Duodenal mucosa (tissue), 2 donors: Measurements from ENCODE around the gene MTG1.
A peak's percentile ranks its signal among the peaks of the same experiment; 100 is the strongest.

Source experiments
- H3K27ac ChIP-seq: one replicate; pipeline ENCODE4 v1.7.0; 2013; ENCODE audit warnings: low read depth, low read length
- H3K27me3 ChIP-seq, 2 donors: one replicate each; pipeline ENCODE4 v1.7.0; 2013; ENCODE audit warnings: low read length in 2 of 2, control low read depth in 1 of 2; ENCODE audit not compliant: insufficient read depth in 2 of 2, control insufficient read depth in 1 of 2
- H3K36me3 ChIP-seq, 2 donors: one replicate each; pipeline ENCODE4 v1.7.0; 2013; ENCODE audit warnings: low read length in 2 of 2, control low read depth in 1 of 2; ENCODE audit not compliant: insufficient read depth in 2 of 2, control insufficient read depth in 1 of 2
- H3K4me1 ChIP-seq, 2 donors: one replicate each; pipeline ENCODE4 v1.7.0; 2013; ENCODE audit warnings: low read length in 2 of 2, control low read depth in 1 of 2; ENCODE audit not compliant: insufficient read depth in 2 of 2, control insufficient read depth in 1 of 2
- H3K4me3 ChIP-seq, 2 donors: one replicate each; pipeline ENCODE4 v1.7.0; 2013; ENCODE audit warnings: low read length in 2 of 2, low read depth in 1 of 2
- H3K9ac ChIP-seq, 2 donors: one replicate each; pipeline ENCODE4 v1.7.0; 2013; ENCODE audit warnings: low read length in 2 of 2, low read depth in 1 of 2
- H3K9me3 ChIP-seq, 2 donors: one replicate each; pipeline ENCODE4 v1.7.0; 2013; ENCODE audit warnings: low read length in 2 of 2, control low read depth in 1 of 2; ENCODE audit not compliant: control insufficient read depth in 1 of 2

MTG1 gene

GRCh38 chr10:133353202-133353959, 40.6 kb upstream of the MTG1 start:
- Histone ChIP-seq H3K4me1 (peaks cover 19 to 24% of the 10 kb centered on the region in 2 donors), H3K27me3 (peaks cover 0 to 5% of the 10 kb centered on the region in 2 donors), H3K27ac (no peak overlapping the region)

GRCh38 chr10:133353988-133354605, 39.9 kb upstream of the MTG1 start:
- Histone ChIP-seq H3K4me3 (no peak overlapping the region), H3K27ac (no peak overlapping the region), H3K4me1 (peaks cover 23 to 29% of the 10 kb centered on the region in 2 donors), H3K36me3 (peaks cover 0 to 13% of the 10 kb centered on the region in 2 donors), H3K9me3 (no peaks in the 10 kb centered on the region), H3K27me3 (peaks cover 0 to 4% of the 10 kb centered on the region in 2 donors), H3K9ac (no peak overlapping the region)

More at GRCh38 chr10:133353202-133353959, 40.6 kb upstream of the MTG1 start:
- Histone ChIP-seq H3K4me3 (no peak overlapping the region), H3K9me3 (no peaks in the 10 kb centered on the region), H3K36me3 (peaks cover 0 to 13% of the 10 kb centered on the region in 2 donors), H3K9ac (no peak overlapping the region)

GRCh38 chr10:133354672-133355240, 39.2 kb upstream of the MTG1 start:
- H3K27me3 ChIP-seq: no peaks in the 10 kb centered on the region
- no peak overlapping the region for H3K4me3 ChIP-seq
- no peaks in the 10 kb centered on the region for H3K9me3 ChIP-seq
- H3K9ac ChIP-seq: no peak overlapping the region
- H3K4me1 ChIP-seq: peaks cover 23 to 25% of the 10 kb centered on the region in 2 donors
- H3K27ac ChIP-seq: no peak overlapping the region
- H3K36me3 ChIP-seq: peaks cover 0 to 13% of the 10 kb centered on the region in 2 donors

GRCh38 chr10:133355266-133355665, 38.7 kb upstream of the MTG1 start:
- Histone ChIP-seq H3K27me3 (no peaks in the 10 kb centered on the region), H3K9ac (no peak overlapping the region), H3K27ac (no peak overlapping the region), H3K36me3 (peaks cover 0 to 13% of the 10 kb centered on the region in 2 donors), H3K9me3 (no peaks in the 10 kb centered on the region), H3K4me1 (peaks cover 28 to 30% of the 10 kb centered on the region in 2 donors), H3K4me3 (no peak overlapping the region)

- no peaks in the 10 kb centered on the region for H3K27me3 ChIP-seq
- H3K36me3 ChIP-seq: peaks cover 0 to 13% of the 10 kb centered on the region in 2 donors
- peaks cover 36 to 38% of the 10 kb centered on the region in 2 donors for H3K4me1 ChIP-seq
- no peak overlapping the region for H3K9ac ChIP-seq
- H3K4me3 ChIP-seq: no peak overlapping the region
- no peak overlapping the region for H3K27ac ChIP-seq
- H3K9me3 ChIP-seq: no peaks in the 10 kb centered on the region
Measured at GRCh38 chr10:133355991-133356390, 38.0 kb upstream of the MTG1 start.

- Histone ChIP-seq H3K27ac (no peak overlapping the region), H3K9ac (peak overlapping the region; percentile 43 to 65), H3K4me1 (peaks cover 37 to 39% of the 10 kb centered on the region in 2 donors), H3K9me3 (no peaks in the 10 kb centered on the region), H3K36me3 (peaks cover 0 to 15% of the 10 kb centered on the region in 2 donors), H3K4me3 (peak overlapping the region; percentile 61 to 76), H3K27me3 (no peaks in the 10 kb centered on the region)
Measured at GRCh38 chr10:133356549-133357284, 37.2 kb upstream of the MTG1 start.

GRCh38 chr10:133357285-133358161, 36.4 kb upstream of the MTG1 start, which contains the start of gene FUOM:
Gene FUOM (minus strand): TSS chr10:133358019. CDS start chr10:133358007, 12 bp downstream.
- peak within 1 kb of the TSS; percentile 61 to 76 for H3K4me3 ChIP-seq
- peak within 1 kb of the TSS; percentile 43 to 65 for H3K9ac ChIP-seq
- no peaks in the 10 kb centered on the region for H3K9me3 ChIP-seq
- H3K27me3 ChIP-seq: no peaks in the 10 kb centered on the region
- peak within 1 kb of the TSS; percentile 42 for H3K27ac ChIP-seq
- H3K36me3 ChIP-seq: peaks cover 6 to 17% of the 10 kb centered on the region in 2 donors
- H3K4me1 ChIP-seq: peaks cover 37 to 39% of the 10 kb centered on the region in 2 donors

GRCh38 chr10:133358162-133358924, 35.6 kb upstream of the MTG1 start:
- no peaks in the 10 kb centered on the region for H3K27me3 ChIP-seq
- peak overlapping the region in 1 of 2 donors; percentile 12 for H3K9ac ChIP-seq
- peaks cover 13 to 25% of the 10 kb centered on the region in 2 donors for H3K36me3 ChIP-seq
- H3K4me1 ChIP-seq: peaks cover 37 to 39% of the 10 kb centered on the region in 2 donors
- H3K4me3 ChIP-seq: no peak overlapping the region
- peak overlapping the region; percentile 42 for H3K27ac ChIP-seq
- no peaks in the 10 kb centered on the region for H3K9me3 ChIP-seq
